ENCODE measurements around the gene VTI1A.
A peak's percentile ranks its signal among the peaks of the same experiment; 100 is the strongest.

Gene VTI1A

GRCh38 chr10:112802411-112803022 is 355.5 kb downstream of the VTI1A start:
- Histone ChIP-seq H3K36me3 (ENCODE audit: control insufficient read depth, insufficient read depth, low read length, severe bottlenecking) (no peaks in the 10 kb centered on the region), H3K27me3 (replicated peaks; ENCODE audit: control insufficient read depth, insufficient read depth, low read length) (no peaks in the 10 kb centered on the region), H3K4me1 (ENCODE audit: control insufficient read depth, insufficient read depth, low read length) (peaks cover 10% of the 10 kb centered on the region), H3K4me3 (ENCODE audit: low read length) (no peak overlapping the region), H3K9me3 (ENCODE audit: control insufficient read depth, low read length) (no peaks in the 10 kb centered on the region), H3K9ac (ENCODE audit: low read length) (no peak overlapping the region)
- DNase-seq (ENCODE audit: low read depth) = no peak

- Histone ChIP-seq H3K9me3 (ENCODE audit: control insufficient read depth, low read length) (no peaks in the 10 kb centered on the region), H3K4me1 (ENCODE audit: control insufficient read depth, insufficient read depth, low read length) (peaks cover 10% of the 10 kb centered on the region), H3K27me3 (replicated peaks; ENCODE audit: control insufficient read depth, insufficient read depth, low read length) (no peaks in the 10 kb centered on the region), H3K9ac (ENCODE audit: low read length) (no peak overlapping the region), H3K36me3 (ENCODE audit: control insufficient read depth, insufficient read depth, low read length, severe bottlenecking) (no peaks in the 10 kb centered on the region), H3K4me3 (ENCODE audit: low read length) (no peak overlapping the region)
- no peak for DNase-seq (ENCODE audit: low read depth)
Measured at GRCh38 chr10:112803961-112804401, 357.0 kb downstream of the VTI1A start.

- Histone ChIP-seq H3K4me3 (ENCODE audit: low read length) (no peak overlapping the region), H3K36me3 (ENCODE audit: control insufficient read depth, insufficient read depth, low read length, severe bottlenecking) (no peaks in the 10 kb centered on the region), H3K27me3 (replicated peaks; ENCODE audit: control insufficient read depth, insufficient read depth, low read length) (no peaks in the 10 kb centered on the region), H3K9ac (ENCODE audit: low read length) (no peak overlapping the region), H3K4me1 (ENCODE audit: control insufficient read depth, insufficient read depth, low read length) (peaks cover 10% of the 10 kb centered on the region), H3K9me3 (ENCODE audit: control insufficient read depth, low read length) (no peaks in the 10 kb centered on the region)
- DNase-seq (ENCODE audit: low read depth) = no peak
Measured at GRCh38 chr10:112805254-112805590, 358.2 kb downstream of the VTI1A start.

GRCh38 chr10:112805701-112806100 is 358.7 kb downstream of the VTI1A start:
- Histone ChIP-seq H3K36me3 (ENCODE audit: control insufficient read depth, insufficient read depth, low read length, severe bottlenecking) (no peaks in the 10 kb centered on the region), H3K27me3 (replicated peaks; ENCODE audit: control insufficient read depth, insufficient read depth, low read length) (no peaks in the 10 kb centered on the region), H3K9ac (ENCODE audit: low read length) (no peak overlapping the region), H3K4me3 (ENCODE audit: low read length) (no peak overlapping the region), H3K9me3 (ENCODE audit: control insufficient read depth, low read length) (no peaks in the 10 kb centered on the region), H3K4me1 (ENCODE audit: control insufficient read depth, insufficient read depth, low read length) (peaks cover 7% of the 10 kb centered on the region)
- no peak for DNase-seq (ENCODE audit: low read depth)

GRCh38 chr10:112807013-112807412 is 360.0 kb downstream of the VTI1A start:
- Histone ChIP-seq H3K9me3 (ENCODE audit: control insufficient read depth, low read length) (peaks cover 4% of the 10 kb centered on the region), H3K9ac (ENCODE audit: low read length) (no peak overlapping the region), H3K4me1 (ENCODE audit: control insufficient read depth, insufficient read depth, low read length) (peaks cover 6% of the 10 kb centered on the region), H3K27me3 (replicated peaks; ENCODE audit: control insufficient read depth, insufficient read depth, low read length) (no peaks in the 10 kb centered on the region), H3K4me3 (ENCODE audit: low read length) (no peak overlapping the region), H3K36me3 (ENCODE audit: control insufficient read depth, insufficient read depth, low read length, severe bottlenecking) (no peaks in the 10 kb centered on the region)
- no peak for DNase-seq (ENCODE audit: low read depth)

GRCh38 chr10:112809736-112810135 is 362.7 kb downstream of the VTI1A start:
- Histone ChIP-seq H3K4me3 (ENCODE audit: low read length) (no peak overlapping the region), H3K36me3 (ENCODE audit: control insufficient read depth, insufficient read depth, low read length, severe bottlenecking) (no peaks in the 10 kb centered on the region), H3K27me3 (replicated peaks; ENCODE audit: control insufficient read depth, insufficient read depth, low read length) (no peaks in the 10 kb centered on the region), H3K4me1 (ENCODE audit: control insufficient read depth, insufficient read depth, low read length) (peaks cover 12% of the 10 kb centered on the region), H3K9ac (ENCODE audit: low read length) (no peak overlapping the region), H3K9me3 (ENCODE audit: control insufficient read depth, low read length) (peaks cover 4% of the 10 kb centered on the region)
- no peak for DNase-seq (ENCODE audit: low read depth)

GRCh38 chr10:112810711-112811151 is 363.7 kb downstream of the VTI1A start:
- DNase-seq (ENCODE audit: low read depth) = no peak
- Histone ChIP-seq H3K4me3 (ENCODE audit: low read length) (no peak overlapping the region), H3K27me3 (replicated peaks; ENCODE audit: control insufficient read depth, insufficient read depth, low read length) (no peaks in the 10 kb centered on the region), H3K9me3 (ENCODE audit: control insufficient read depth, low read length) (peaks cover 4% of the 10 kb centered on the region), H3K9ac (ENCODE audit: low read length) (no peak overlapping the region), H3K4me1 (ENCODE audit: control insufficient read depth, insufficient read depth, low read length) (peaks cover 19% of the 10 kb centered on the region), H3K36me3 (ENCODE audit: control insufficient read depth, insufficient read depth, low read length, severe bottlenecking) (no peaks in the 10 kb centered on the region)

GRCh38 chr10:112811741-112812551 is 364.9 kb downstream of the VTI1A start:
- DNase-seq (ENCODE audit: low read depth) = peak; percentile 97
- H3K36me3 ChIP-seq (ENCODE audit: control insufficient read depth, insufficient read depth, low read length, severe bottlenecking) = no peaks in the 10 kb centered on the region
- peak overlapping the region; percentile 21 for H3K9ac ChIP-seq (ENCODE audit: low read length)
- peaks cover 4% of the 10 kb centered on the region for H3K9me3 ChIP-seq (ENCODE audit: control insufficient read depth, low read length)
- peak overlapping the region; percentile 66 for H3K4me3 ChIP-seq (ENCODE audit: low read length)
- H3K27me3 ChIP-seq (replicated peaks; ENCODE audit: control insufficient read depth, insufficient read depth, low read length) = no peaks in the 10 kb centered on the region
- H3K4me1 ChIP-seq (ENCODE audit: control insufficient read depth, insufficient read depth, low read length) = peaks cover 29% of the 10 kb centered on the region

- Histone ChIP-seq H3K9me3 (ENCODE audit: control insufficient read depth, low read length) (peaks cover 4% of the 10 kb centered on the region), H3K4me1 (ENCODE audit: control insufficient read depth, insufficient read depth, low read length) (peaks cover 29% of the 10 kb centered on the region), H3K4me3 (ENCODE audit: low read length) (no peak overlapping the region), H3K36me3 (ENCODE audit: control insufficient read depth, insufficient read depth, low read length, severe bottlenecking) (no peaks in the 10 kb centered on the region), H3K27me3 (replicated peaks; ENCODE audit: control insufficient read depth, insufficient read depth, low read length) (no peaks in the 10 kb centered on the region), H3K9ac (ENCODE audit: low read length) (peak overlapping the region; percentile 18)
- no peak for DNase-seq (ENCODE audit: low read depth)
Measured at GRCh38 chr10:112812586-112812985, 365.6 kb downstream of the VTI1A start.

- Histone ChIP-seq H3K9ac (ENCODE audit: low read length) (no peak overlapping the region), H3K27me3 (replicated peaks; ENCODE audit: control insufficient read depth, insufficient read depth, low read length) (no peaks in the 10 kb centered on the region), H3K9me3 (ENCODE audit: control insufficient read depth, low read length) (peaks cover 4% of the 10 kb centered on the region), H3K36me3 (ENCODE audit: control insufficient read depth, insufficient read depth, low read length, severe bottlenecking) (no peaks in the 10 kb centered on the region), H3K4me1 (ENCODE audit: control insufficient read depth, insufficient read depth, low read length) (peaks cover 29% of the 10 kb centered on the region), H3K4me3 (ENCODE audit: low read length) (no peak overlapping the region)
- DNase-seq (ENCODE audit: low read depth) = no peak
Measured at GRCh38 chr10:112813866-112814591, 367.0 kb downstream of the VTI1A start.

Measured in adipocyte (in vitro differentiated cells).